H7 (cell line): Measurements from ENCODE around the gene TEAD4. TPM values are rescaled to one million over a fixed set of nuclear protein-coding genes. Genes with fewer than 3 reads are reported as not detected.

Experiments used
- DNase-seq: peaks from one replicate; pipeline ENCODE4 v3.0.0; 2012
- H3K27me3 ChIP-seq: 2 replicates; pipeline ENCODE4 v1.6.0; 2011; ENCODE audit warnings: mild to moderate bottlenecking, low read length; ENCODE audit not compliant: control insufficient read depth, insufficient read depth
- H3K36me3 ChIP-seq: replicated peaks from 2 replicates; pipeline ENCODE4 v1.5.1; 2011; ENCODE audit warnings: low read length; ENCODE audit not compliant: control insufficient read depth, insufficient read depth
- H3K4me3 ChIP-seq: 2 replicates; pipeline ENCODE4 v1.5.1; 2011; ENCODE audit warnings: low read depth, mild to moderate bottlenecking, control low read depth, low read length, moderate library complexity; ENCODE audit not compliant: insufficient read depth
- total RNA-seq: library from RNA; depleted of rRNA; stranded (reverse); fragments of >200 nt; shearing (Covaris generic); gene quantifications from 2 replicates; pipeline ENCODE4 v1.2.3, GENCODE V29; 2014

TEAD4 gene
- total RNA-seq, 1 experiment from 2014 or later, result 70.9 TPM

DNA sequence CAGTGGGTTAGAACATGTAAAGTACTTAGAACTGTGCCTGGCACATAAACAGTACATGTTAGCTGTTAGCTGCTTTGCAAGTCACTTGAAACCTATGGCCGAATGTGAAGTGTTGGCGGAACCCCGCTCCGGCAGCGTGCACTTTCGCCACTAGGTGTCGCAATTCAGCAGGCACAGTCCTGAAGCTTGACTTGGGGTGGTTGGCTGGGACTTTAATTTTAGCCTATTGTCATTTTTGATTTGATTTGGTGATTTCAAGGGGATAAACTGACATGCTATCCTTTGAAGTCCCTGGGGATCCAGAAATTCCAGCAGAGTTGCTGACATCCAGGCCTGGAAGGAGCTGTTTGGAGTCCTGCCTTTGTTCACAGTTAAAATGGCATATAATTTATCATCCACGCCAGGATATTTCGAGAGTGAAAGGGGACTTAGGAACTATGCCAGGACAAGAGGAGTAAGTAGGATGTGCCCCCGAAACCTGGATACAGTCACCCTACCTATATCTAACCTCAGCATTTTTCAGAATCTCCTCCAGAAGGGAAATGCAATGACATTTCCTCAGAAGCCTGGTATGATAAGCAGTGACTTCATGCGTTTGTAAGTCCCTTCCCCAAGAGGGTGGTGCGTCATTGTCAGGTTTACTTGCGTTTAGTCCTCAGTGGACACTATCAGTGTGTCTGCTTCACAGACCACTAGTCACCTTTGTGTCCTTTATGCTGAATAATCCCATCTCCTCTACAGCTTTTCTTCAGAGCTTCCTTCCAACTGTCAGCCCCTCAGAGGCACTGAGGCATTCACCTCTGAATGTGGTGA, 114.4 kb downstream of the TEAD4 start:
- peak; percentile 93 for DNase-seq
- no peaks in the 10 kb centered on the region for H3K36me3 ChIP-seq
- no peak overlapping the region for H3K4me3 ChIP-seq
- H3K27me3 ChIP-seq, result peaks cover 2% of the 10 kb centered on the region; the same call in 1 of the 2 replicates

DNA sequence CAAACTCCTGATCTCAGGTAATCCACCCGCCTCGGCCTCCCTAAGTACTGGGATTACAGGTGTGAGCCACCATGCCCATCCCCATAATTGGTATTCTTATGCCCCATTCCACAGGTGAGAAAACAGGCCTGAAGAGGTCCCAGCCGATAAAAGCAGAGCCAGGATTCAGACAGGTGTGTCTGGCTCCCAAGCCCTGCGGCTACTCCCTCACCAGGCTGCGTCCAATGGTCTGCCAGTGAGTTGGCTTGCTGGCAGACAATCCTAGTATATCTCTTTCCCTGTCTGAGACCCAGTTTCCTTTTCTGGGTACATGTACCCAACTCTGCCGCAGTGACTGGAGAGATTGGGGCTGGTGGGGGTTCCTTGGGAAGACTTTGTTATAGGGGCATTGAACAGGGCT, 116.1 kb downstream of the TEAD4 start:
- H3K36me3 ChIP-seq, result no peaks in the 10 kb centered on the region
- no peak for DNase-seq
- H3K4me3 ChIP-seq, result no peak overlapping the region
- H3K27me3 ChIP-seq, result peaks cover 2% of the 10 kb centered on the region; the same call in 1 of the 2 replicates

GRCh38 chr12:3076730-3077571, 117.8 kb downstream of the TEAD4 start, which contains the start of gene TSPAN9:
TSS of gene TSPAN9 (plus strand) at chr12:3077379. CDS start at chr12:3201194, 123,815 bp downstream.
- H3K4me3 ChIP-seq, result peak within 1 kb of the TSS; percentile 69
- DNase-seq, result peak; percentile 98

DNA sequence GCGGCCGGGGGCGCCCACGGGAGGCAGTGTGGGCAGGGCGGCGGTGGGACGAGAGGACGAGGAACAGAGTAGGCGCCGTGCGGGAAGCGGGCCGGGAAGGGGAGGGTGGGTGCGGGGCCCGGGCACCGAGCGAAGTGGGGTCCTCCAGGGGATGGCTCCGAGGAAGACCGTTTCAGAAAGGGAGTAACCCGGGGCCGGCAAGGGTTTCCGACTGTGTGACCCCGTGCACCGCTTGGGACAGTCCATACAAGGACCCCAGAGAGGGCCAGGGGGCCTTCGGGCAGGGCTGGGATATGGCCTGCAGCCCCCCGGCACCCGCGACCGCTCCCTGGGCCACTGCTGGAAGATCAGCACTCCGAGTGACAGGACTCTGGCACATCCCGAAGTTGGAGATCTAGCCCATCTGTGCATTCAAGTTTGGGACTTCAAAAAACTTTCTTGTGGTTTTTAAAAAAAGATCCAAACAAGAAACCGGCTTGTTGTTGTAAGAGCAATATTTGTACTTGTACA, 118.4 kb downstream of the TEAD4 start:
- H3K36me3 ChIP-seq, result no peaks in the 10 kb centered on the region
- peak overlapping the region; percentile 64 for H3K4me3 ChIP-seq
- H3K27me3 ChIP-seq, result peaks cover 2% of the 10 kb centered on the region; the same call in 1 of the 2 replicates
- no peak for DNase-seq

More at GRCh38 chr12:3076730-3077571, 117.8 kb downstream of the TEAD4 start, which contains the start of gene TSPAN9:
- Histone ChIP-seq H3K36me3 (no peaks in the 10 kb centered on the region), H3K27me3 (peaks cover 2% of the 10 kb centered on the region; the same call in 1 of the 2 replicates)

DNA sequence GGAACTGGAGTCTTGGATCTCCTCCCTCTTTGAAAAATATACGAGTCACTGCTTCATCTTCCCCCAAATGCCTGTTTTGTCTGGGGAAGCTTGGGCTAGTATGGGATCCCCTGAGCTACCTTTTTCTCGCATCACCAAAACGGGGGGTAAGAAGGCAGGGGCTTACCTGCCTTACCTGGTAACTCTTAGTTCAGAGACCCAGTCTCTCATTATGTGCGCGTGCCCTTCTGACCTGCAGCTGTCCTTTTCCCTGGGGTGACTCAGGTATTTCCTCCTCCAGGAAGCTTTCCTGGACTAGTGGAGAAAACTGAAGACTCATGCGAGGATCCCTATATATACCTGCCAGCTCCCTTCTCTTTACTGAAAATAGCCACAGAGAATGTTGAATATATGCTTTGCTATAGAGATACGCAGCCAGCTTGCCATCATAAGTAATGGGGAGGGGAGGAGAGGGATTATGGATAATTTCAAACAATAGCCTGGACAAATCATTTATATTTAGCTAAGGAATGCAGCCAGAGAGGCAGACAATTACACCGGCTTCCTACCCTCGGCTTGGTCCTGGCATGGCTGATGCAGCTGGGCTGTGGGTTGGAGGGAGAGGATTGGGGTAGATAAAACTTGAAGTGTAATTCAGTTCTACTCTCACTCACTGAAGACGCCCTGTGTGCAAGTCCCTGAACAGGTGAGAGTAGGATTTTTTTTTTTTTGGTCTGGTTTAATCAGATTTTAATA, 119.1 kb downstream of the TEAD4 start:
- peak overlapping the region; percentile 64 for H3K4me3 ChIP-seq
- H3K27me3 ChIP-seq, result peaks cover 2% of the 10 kb centered on the region; the same call in 1 of the 2 replicates
- H3K36me3 ChIP-seq, result no peaks in the 10 kb centered on the region
- no peak for DNase-seq

DNA sequence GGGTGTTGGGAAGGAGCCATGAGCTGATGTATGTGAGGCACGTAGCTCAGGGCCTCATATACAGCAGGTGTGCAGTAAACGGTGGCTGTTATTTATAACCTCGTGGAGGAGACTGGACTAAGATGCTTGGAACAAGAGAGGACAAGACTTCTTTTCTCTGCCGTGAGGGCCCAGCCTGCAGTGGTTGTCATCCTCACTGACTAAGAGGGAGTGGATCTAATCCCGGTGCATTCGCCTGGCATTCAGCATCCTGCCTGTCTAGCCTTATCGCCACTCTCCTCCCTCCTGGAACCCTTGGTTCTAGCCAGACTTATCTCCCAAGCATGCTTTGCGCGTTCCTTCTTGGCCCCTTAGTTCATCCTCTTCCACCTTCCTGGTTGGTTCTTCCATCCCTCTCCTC, 121.9 kb downstream of the TEAD4 start:
- Histone ChIP-seq H3K27me3 (peaks cover 2% of the 10 kb centered on the region; the same call in 1 of the 2 replicates), H3K4me3 (no peak overlapping the region), H3K36me3 (no peaks in the 10 kb centered on the region)
- no peak for DNase-seq

DNA sequence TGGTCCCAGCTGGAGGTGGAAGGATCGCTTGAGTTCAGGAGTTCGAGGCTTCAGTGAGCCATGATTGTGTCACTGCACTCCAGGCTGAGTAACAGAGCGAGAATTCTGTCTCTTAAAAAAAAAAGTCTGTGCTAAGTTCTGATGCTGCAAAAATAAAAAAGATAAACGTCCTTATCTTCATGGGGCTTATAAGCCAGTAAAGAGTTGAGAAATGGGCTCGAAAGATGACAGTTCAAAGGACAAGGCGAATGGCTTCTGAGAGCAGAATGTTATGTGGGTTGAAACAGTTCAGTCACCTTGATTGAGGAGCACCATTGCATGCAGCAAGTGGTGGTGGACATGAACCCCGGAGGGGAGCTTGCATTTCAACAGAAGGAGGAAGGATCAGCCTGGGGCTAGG, 122.7 kb downstream of the TEAD4 start:
- no peaks in the 10 kb centered on the region for H3K36me3 ChIP-seq
- DNase-seq, result no peak
- no peak overlapping the region for H3K4me3 ChIP-seq
- H3K27me3 ChIP-seq, result no peaks in the 10 kb centered on the region

- Histone ChIP-seq H3K36me3 (no peaks in the 10 kb centered on the region), H3K27me3 (no peaks in the 10 kb centered on the region), H3K4me3 (no peak overlapping the region)
- DNase-seq, result no peak
These were observed 124.2 kb downstream of the TEAD4 start for GRCh38 chr12:3083241-3083920.

DNA sequence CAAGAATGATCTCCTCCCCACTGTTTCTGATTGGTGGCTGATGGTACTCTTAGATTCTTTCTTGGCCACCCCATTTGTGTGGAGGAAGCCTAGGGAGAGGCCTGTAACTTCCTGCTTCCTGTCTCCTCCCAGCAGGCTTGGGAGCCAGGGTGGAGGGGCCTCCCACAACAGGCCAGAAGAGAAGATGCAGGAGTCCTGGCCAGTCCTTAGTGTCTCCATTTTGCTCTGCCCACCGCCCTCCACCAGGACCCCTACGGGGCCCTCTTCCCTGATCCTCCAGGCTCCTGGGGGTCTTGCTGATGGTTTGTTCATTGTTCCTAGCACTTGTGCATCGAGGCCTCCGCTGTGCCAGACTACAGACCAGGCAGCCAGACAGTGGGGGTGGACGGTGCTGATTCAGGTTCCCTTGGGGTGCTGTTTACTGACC, 124.7 kb downstream of the TEAD4 start:
- H3K36me3 ChIP-seq, result no peaks in the 10 kb centered on the region
- no peaks in the 10 kb centered on the region for H3K27me3 ChIP-seq
- peak overlapping the region; percentile 8; the same call in 1 of the 2 replicates for H3K4me3 ChIP-seq
- DNase-seq, result no peak

DNA sequence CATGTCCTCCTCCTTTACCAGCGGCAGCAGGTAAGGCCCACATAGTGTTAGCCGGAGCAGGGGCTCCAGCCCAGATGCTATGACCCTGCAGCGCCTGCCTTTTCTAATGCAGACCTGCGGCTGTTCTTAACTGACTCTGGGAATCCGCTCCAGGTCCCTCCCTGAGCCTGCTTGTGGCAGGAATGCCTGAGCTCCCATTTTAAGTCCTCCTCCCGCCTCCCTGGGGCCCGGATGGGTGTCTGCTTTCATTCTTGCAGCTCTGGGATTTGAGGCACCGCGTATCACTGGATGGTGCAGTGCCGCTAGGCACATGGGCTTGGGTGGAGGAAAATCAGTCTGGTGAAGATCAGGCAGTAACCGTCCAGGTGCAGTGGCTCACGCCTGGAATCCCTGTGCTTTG, 125.5 kb downstream of the TEAD4 start:
- H3K4me3 ChIP-seq, result no peak overlapping the region
- peak; percentile 88 for DNase-seq
- H3K27me3 ChIP-seq, result no peaks in the 10 kb centered on the region
- no peaks in the 10 kb centered on the region for H3K36me3 ChIP-seq

- DNase-seq, result no peak
- Histone ChIP-seq H3K4me3 (no peak overlapping the region), H3K36me3 (no peaks in the 10 kb centered on the region), H3K27me3 (no peaks in the 10 kb centered on the region)
These were observed 126.3 kb downstream of the TEAD4 start for GRCh38 chr12:3085341-3086139.

DNA sequence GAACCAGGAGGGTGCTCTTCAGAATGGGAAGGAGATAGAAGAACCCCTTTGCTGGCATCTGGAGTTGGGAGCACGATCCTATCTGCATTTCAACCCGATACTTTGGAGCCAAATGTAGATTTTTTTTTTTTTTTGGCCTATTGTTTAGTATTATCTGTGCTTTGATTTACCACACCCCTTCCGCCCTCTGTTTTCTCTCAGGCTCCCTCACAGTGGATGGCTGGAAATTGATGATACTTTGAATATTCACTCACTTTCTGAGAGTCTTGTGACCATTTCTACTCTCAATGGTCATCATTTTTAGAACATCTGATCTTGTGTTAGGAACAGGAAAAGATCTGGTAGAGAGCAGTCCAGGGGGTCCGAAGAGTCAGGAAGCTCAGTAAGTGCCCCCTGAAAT, 127.0 kb downstream of the TEAD4 start:
- no peak for DNase-seq
- H3K4me3 ChIP-seq, result no peak overlapping the region
- H3K36me3 ChIP-seq, result no peaks in the 10 kb centered on the region
- no peaks in the 10 kb centered on the region for H3K27me3 ChIP-seq

GRCh38 chr12:3086729-3087323, 127.6 kb downstream of the TEAD4 start:
- H3K4me3 ChIP-seq, result no peak overlapping the region
- no peak for DNase-seq

More at GRCh38 chr12:3086729-3087323, 127.6 kb downstream of the TEAD4 start:
- H3K27me3 ChIP-seq, result no peaks in the 10 kb centered on the region
- no peaks in the 10 kb centered on the region for H3K36me3 ChIP-seq
